SK-N-SH (cell line): ENCODE data around the gene GABRB1. TPM values are rescaled to one million over a fixed set of nuclear protein-coding genes. Genes with fewer than 3 reads are reported as not detected.
A peak's percentile ranks its signal among the peaks of the same experiment; 100 is the strongest.

ENCODE experiments used
- CTCF ChIA-PET: fragments of 300-600, 350-600 bp; formaldehyde crosslinking; extraction: SDS; loops from one replicate; lab custom pipeline; 2021; lab: Yijun Ruan, JAX
- POLR2A ChIA-PET: fragments of 350-600 bp; sonication (Branson Sonifier 250); formaldehyde crosslinking; extraction: SDS; loops from one replicate; lab custom pipeline; 2020; ENCODE audit warnings: antibody characterized with exemption, inconsistent platforms; lab: Yijun Ruan, JAX
- DNase-seq: peaks from one replicate; pipeline ENCODE4 v3.0.0; 2012
- H2AFZ ChIP-seq: fragments of 200-600 bp; sonication (generic); 2 replicates; pipeline ENCODE4 v1.8.1; 2016; ENCODE audit warnings: antibody characterized with exemption, mild to moderate bottlenecking, low read depth
- H3F3A ChIP-seq: fragments of 200-600 bp; sonication (generic); replicated peaks from 2 replicates; pipeline ENCODE3; 2016; ENCODE audit warnings: antibody characterized with exemption, mild to moderate bottlenecking; ENCODE audit not compliant: insufficient read depth
- H3K27ac ChIP-seq, 2 experiments: fragments of 200-500 bp in 1 of 2; fragments of 200-600 bp in 1 of 2; sonication (Bioruptor generic) in 1 of 2; sonication (generic), shearing (Covaris generic) in 1 of 2; 2 replicates each; pipeline versions ENCODE4 v1.5.1 to v1.6.1; 2014 to 2016; ENCODE audit warnings: low read depth in 2 of 2, inconsistent platforms in 1 of 2, low read length in 1 of 2, mild to moderate bottlenecking in 1 of 2, mixed read lengths in 1 of 2
- H3K27me3 ChIP-seq: fragments of 200-600 bp; sonication (generic), shearing (Covaris generic); 2 replicates; pipeline ENCODE4 v1.6.1; 2016; ENCODE audit warnings: mixed run types; ENCODE audit not compliant: insufficient read depth
- H3K36me3 ChIP-seq, 2 experiments: fragments of 200-500 bp in 1 of 2; fragments of 200-600 bp in 1 of 2; sonication (Bioruptor generic) in 1 of 2; sonication (generic) in 1 of 2; replicated peaks in 1 of 2; 2 replicates each; pipeline versions ENCODE3 to v1.5.1; 2014 to 2016; ENCODE audit warnings: low read length in 1 of 2, mild to moderate bottlenecking in 1 of 2; ENCODE audit not compliant: insufficient read depth in 2 of 2, control insufficient read depth in 1 of 2
- H3K4me1 ChIP-seq, 2 experiments: fragments of 200-500 bp in 1 of 2; fragments of 200-600 bp in 1 of 2; sonication (Bioruptor generic) in 1 of 2; sonication (generic), shearing (Covaris generic) in 1 of 2; 2 replicates each; pipeline versions ENCODE4 v1.5.1 to v1.6.1; 2014 to 2016; ENCODE audit warnings: low read depth in 1 of 2, low read length in 1 of 2, mixed run types in 1 of 2; ENCODE audit not compliant: insufficient read depth in 2 of 2, control insufficient read depth in 1 of 2
- H3K4me2 ChIP-seq: fragments of 200-600 bp; sonication (generic), shearing (Covaris generic); 2 replicates; pipeline ENCODE4 v1.6.1; 2017; ENCODE audit warnings: mixed run types
- H3K4me3 ChIP-seq, 2 experiments: fragments of 200-500 bp in 1 of 2; fragments of 200-600 bp in 1 of 2; sonication (Bioruptor generic) in 1 of 2; sonication (generic), shearing (Covaris generic) in 1 of 2; 2 replicates each; pipeline versions ENCODE4 v1.5.1 to v1.8.1; 2014 to 2016; ENCODE audit warnings: low read depth in 2 of 2, inconsistent platforms in 1 of 2, low read length in 1 of 2, mild to moderate bottlenecking in 1 of 2, mixed read lengths in 1 of 2, moderate library complexity in 1 of 2
- H3K79me2 ChIP-seq: fragments of 200-600 bp; sonication (generic); 2 replicates; pipeline ENCODE4 v1.8.1; 2017; ENCODE audit warnings: mild to moderate bottlenecking; ENCODE audit not compliant: insufficient read depth
- H3K9ac ChIP-seq: fragments of 200-600 bp; sonication (generic); 2 replicates; pipeline ENCODE4 v1.6.1; 2017; ENCODE audit warnings: mixed run types
- H3K9me2 ChIP-seq: fragments of 200-600 bp; sonication (generic); 2 replicates; pipeline ENCODE4 v1.6.1; 2017; ENCODE audit warnings: mixed run types
- H3K9me3 ChIP-seq: fragments of 200-600 bp; sonication (generic); 2 replicates; pipeline ENCODE4 v1.6.1; 2017; ENCODE audit warnings: mixed run types, mild to moderate bottlenecking, moderate library complexity
- H4K20me1 ChIP-seq: fragments of 200-600 bp; sonication (generic); 2 replicates; pipeline ENCODE4 v1.6.1; 2017; ENCODE audit warnings: mild to moderate bottlenecking, mixed run types; ENCODE audit not compliant: insufficient read depth
- CHD2 ChIP-seq: fragments of 150-350 bp; IDR thresholded peaks from 2 replicates; pipeline ENCODE4 v1.6.1; 2018; ENCODE audit warnings: low read length; ENCODE audit not compliant: partially characterized antibody
- FOSL2 ChIP-seq: IDR thresholded peaks from 2 replicates; pipeline ENCODE4 v1.4.0; 2012; ENCODE audit warnings: low read depth, mild to moderate bottlenecking, moderate library complexity, borderline replicate concordance
- FOXM1 ChIP-seq: IDR thresholded peaks from 2 replicates; pipeline ENCODE4 v1.4.0; 2012; ENCODE audit warnings: low read depth, mild to moderate bottlenecking
- NFIC ChIP-seq: IDR thresholded peaks from 2 replicates; pipeline ENCODE4 v1.4.0; 2012; ENCODE audit warnings: borderline replicate concordance
- POLR2AphosphoS5 ChIP-seq: IDR thresholded peaks from 2 replicates; pipeline ENCODE4 v1.6.1; 2012; ENCODE audit warnings: low read depth, low read length
- RXRA ChIP-seq: IDR thresholded peaks from 2 replicates; pipeline ENCODE4 v1.4.0; 2012; ENCODE audit warnings: low read depth, mild to moderate bottlenecking, borderline replicate concordance
- SIN3A ChIP-seq: IDR thresholded peaks from 2 replicates; pipeline ENCODE4 v1.6.1; 2012; ENCODE audit warnings: low read depth, mild to moderate bottlenecking, low read length, moderate library complexity, borderline replicate concordance
- TCF12 ChIP-seq: IDR thresholded peaks from 2 replicates; pipeline ENCODE4 v1.4.0; 2012
- TEAD4 ChIP-seq: IDR thresholded peaks from 2 replicates; pipeline ENCODE4 v1.4.0; 2012; ENCODE audit warnings: mild to moderate bottlenecking, borderline replicate concordance; ENCODE audit not compliant: insufficient read depth
- WGBS: methylation state at CpG from one replicate; pipeline ENCODE4 v1.1.6; 2017; ENCODE audit warnings: low lambda C conversion rate; 5-methylcytosine and 5-hydroxymethylcytosine counted together
- polyA plus RNA-seq, 3 experiments: library from polyadenylated mRNA; depleted of rRNA; stranded (reverse); fragments of >200 nt; gene quantifications; 2 replicates each; pipeline ENCODE4 v1.2.3, GENCODE V29; 2012
- TF ChIP-seq, protein P1 (sequence below): fragments of 200-600 bp; sonication (generic); IDR thresholded peaks from 2 replicates; pipeline ENCODE4 v1.6.1; 2017; ENCODE audit warnings: antibody characterized with exemption, mild to moderate bottlenecking, moderate library complexity
- TF ChIP-seq, protein P2 (sequence below): IDR thresholded peaks from 2 replicates; pipeline ENCODE4 v1.4.0; 2012; ENCODE audit warnings: low read depth, borderline replicate concordance
- TF ChIP-seq, protein P3 (sequence below): IDR thresholded peaks from 2 replicates; pipeline ENCODE4; 2012

GABRB1 gene
- polyA plus RNA-seq, 1 of the 3 experiments (the other 2 are of a cell fraction), result not detected

DNA sequence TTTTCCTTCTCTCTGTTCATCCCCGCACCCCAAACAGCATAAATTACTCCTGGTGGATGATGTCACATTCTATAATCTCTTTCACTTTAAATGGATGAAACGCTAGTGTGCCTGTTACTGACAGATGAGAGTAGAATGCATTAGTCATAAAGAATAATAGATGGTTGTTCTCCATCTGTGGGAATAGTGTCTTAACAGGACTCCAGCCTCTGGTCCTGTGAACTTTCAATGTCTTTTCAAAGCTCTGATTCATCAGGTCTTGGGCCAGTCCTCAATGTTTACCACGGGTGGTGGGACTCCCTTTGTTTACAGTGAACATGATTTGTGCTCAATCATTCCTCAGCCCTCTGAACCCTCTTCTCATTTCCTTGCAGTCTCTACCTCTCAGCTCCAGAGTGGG is 182.6 kb downstream of the GABRB1 start (continued):
- TF ChIP-seq, protein P1, sequence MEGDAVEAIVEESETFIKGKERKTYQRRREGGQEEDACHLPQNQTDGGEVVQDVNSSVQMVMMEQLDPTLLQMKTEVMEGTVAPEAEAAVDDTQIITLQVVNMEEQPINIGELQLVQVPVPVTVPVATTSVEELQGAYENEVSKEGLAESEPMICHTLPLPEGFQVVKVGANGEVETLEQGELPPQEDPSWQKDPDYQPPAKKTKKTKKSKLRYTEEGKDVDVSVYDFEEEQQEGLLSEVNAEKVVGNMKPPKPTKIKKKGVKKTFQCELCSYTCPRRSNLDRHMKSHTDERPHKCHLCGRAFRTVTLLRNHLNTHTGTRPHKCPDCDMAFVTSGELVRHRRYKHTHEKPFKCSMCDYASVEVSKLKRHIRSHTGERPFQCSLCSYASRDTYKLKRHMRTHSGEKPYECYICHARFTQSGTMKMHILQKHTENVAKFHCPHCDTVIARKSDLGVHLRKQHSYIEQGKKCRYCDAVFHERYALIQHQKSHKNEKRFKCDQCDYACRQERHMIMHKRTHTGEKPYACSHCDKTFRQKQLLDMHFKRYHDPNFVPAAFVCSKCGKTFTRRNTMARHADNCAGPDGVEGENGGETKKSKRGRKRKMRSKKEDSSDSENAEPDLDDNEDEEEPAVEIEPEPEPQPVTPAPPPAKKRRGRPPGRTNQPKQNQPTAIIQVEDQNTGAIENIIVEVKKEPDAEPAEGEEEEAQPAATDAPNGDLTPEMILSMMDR, result no peak
- TF ChIP-seq CHD2 (no peak), RXRA (peak; percentile 85; the same call in 1 of the 2 replicates), FOXM1 (peak; percentile 77; the same call in 1 of the 2 replicates), SIN3A (0 out of 2 replicates have a peak, but pooled peaks have one; percentile 74), TEAD4 (peak; percentile 88; the same call in 1 of the 2 replicates), FOSL2 (peak; percentile 96), NFIC (peak; percentile 75), POLR2AphosphoS5 (peak; percentile 85; the same call in 1 of the 2 replicates), TCF12 (peak; percentile 99)
- TF ChIP-seq, protein P2, sequence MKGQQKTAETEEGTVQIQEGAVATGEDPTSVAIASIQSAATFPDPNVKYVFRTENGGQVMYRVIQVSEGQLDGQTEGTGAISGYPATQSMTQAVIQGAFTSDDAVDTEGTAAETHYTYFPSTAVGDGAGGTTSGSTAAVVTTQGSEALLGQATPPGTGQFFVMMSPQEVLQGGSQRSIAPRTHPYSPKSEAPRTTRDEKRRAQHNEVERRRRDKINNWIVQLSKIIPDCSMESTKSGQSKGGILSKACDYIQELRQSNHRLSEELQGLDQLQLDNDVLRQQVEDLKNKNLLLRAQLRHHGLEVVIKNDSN, result no peak
- TF ChIP-seq, protein P3, sequence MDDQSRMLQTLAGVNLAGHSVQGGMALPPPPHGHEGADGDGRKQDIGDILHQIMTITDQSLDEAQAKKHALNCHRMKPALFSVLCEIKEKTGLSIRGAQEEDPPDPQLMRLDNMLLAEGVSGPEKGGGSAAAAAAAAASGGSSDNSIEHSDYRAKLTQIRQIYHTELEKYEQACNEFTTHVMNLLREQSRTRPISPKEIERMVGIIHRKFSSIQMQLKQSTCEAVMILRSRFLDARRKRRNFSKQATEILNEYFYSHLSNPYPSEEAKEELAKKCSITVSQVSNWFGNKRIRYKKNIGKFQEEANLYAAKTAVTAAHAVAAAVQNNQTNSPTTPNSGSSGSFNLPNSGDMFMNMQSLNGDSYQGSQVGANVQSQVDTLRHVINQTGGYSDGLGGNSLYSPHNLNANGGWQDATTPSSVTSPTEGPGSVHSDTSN, result peak; percentile 99

DNA sequence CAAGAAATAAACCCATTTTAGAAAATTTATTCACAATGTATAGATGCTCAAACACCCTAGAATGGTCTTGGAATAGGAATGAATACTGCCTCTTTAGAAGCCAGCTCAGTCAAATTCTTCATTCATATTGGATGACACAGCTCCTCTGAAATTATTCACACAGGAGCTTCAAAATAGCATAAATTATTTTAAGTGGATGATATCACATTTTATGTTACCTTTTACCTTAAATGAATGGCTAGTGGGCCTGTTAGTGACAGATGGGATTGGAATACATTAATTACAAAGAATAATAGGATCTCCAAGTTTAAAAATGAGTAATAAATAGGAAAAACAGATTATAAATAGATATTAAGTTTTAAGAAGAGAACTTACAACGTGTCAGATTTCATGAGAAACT is 184.4 kb downstream of the GABRB1 start:
- DNase-seq, result no peak
- Histone ChIP-seq H3K27ac (peak overlapping the region in 1 of 2 experiments; percentile 98; a peak in 2 of 4 replicates), H2AFZ (no peak overlapping the region), H3K27me3 (no peaks in the 10 kb centered on the region), H3K79me2 (no peaks in the 10 kb centered on the region), H3K9me3 (no peaks in the 10 kb centered on the region), H4K20me1 (no peaks in the 10 kb centered on the region), H3K36me3 (no peaks in the 10 kb centered on the region), H3K4me3 (no peak overlapping the region)
- POLR2A ChIA-PET, result no interaction called here
- CTCF ChIA-PET, result no interaction called here
- TF ChIP-seq, protein P3, result peak; percentile 51
- no peak for TF ChIP-seq FOXM1
- TF ChIP-seq, all 33 proteins: peak for 1
- Histone ChIP-seq H3K9ac (peak overlapping the region; percentile 29; the same call in 1 of the 2 replicates), H3F3A (peaks cover 22% of the 10 kb centered on the region), H3K4me2 (no peak overlapping the region), H3K9me2 (no peaks in the 10 kb centered on the region), H3K4me1 (peaks cover 0 to 31% of the 10 kb centered on the region in 2 experiments; a peak in 2 of 4 replicates)
- WGBS, result 6% methylated on average over 1 of the region's 1 CpG
